GM12878 (cell line): Measurements from ENCODE around the gene F10. TPM values are rescaled to one million over a fixed set of nuclear protein-coding genes. Genes with fewer than 3 reads are reported as not detected.

Experiments used
- ATAC-seq: fragments of 200-7000 bp; cut with Tn5 transposase; 3 replicates; pipeline ENCODE4 v1.9.1; 2020; ENCODE audit warnings: mild to moderate bottlenecking, moderate library complexity
- BruUV-seq: library from RNA; stranded (reverse); fragments of 400-500 nt; replicated peaks from 2 replicates; lab custom pipeline; 2021; lab: Mats Ljungman, UMichigan
- CTCF ChIA-PET: fragments of 300-600 bp; sonication (Branson Sonifier 250); formaldehyde crosslinking; extraction: SDS; loops from one replicate; lab custom pipeline; 2021; ENCODE audit warnings: inconsistent platforms; lab: Yijun Ruan, JAX
- POLR2A ChIA-PET: fragments of 350-600 bp; formaldehyde crosslinking; extraction: SDS; loops from one replicate; lab custom pipeline; 2021; ENCODE audit warnings: inconsistent platforms; lab: Charles Lee
- RAD21 ChIA-PET: fragments of 300-600 bp; sonication (Branson Sonifier 250); formaldehyde crosslinking; loops from one replicate; lab custom pipeline; 2023; ENCODE audit warnings: antibody characterized with exemption; ENCODE audit not compliant: unreplicated experiment; lab: Charles Lee
- SMC1A ChIA-PET: fragments of 300-600 bp; sonication (Branson Sonifier 250); formaldehyde crosslinking; loops from one replicate; lab custom pipeline; 2023; ENCODE audit not compliant: unreplicated experiment, uncharacterized antibody; lab: Charles Lee
- DNase-seq: peaks from one replicate; pipeline ENCODE4 v3.0.0-alpha.2; 2011; ENCODE audit warnings: low read depth, low spot score
- FAIRE-seq: peaks from 3 replicates; lab custom pipeline; 2011; peaks lifted over from hg19 to GRCh38; lab: Jason Lieb, UNC
- H2AFZ ChIP-seq: 2 replicates; pipeline ENCODE4 v1.6.0; 2011; ENCODE audit warnings: low read depth, low read length, control low read depth; ENCODE audit not compliant: control insufficient read depth
- H3K27ac ChIP-seq: 2 replicates; pipeline ENCODE4 v1.5.1; 2011; ENCODE audit warnings: control low read depth; ENCODE audit not compliant: control insufficient read depth, insufficient read depth
- H3K27me3 ChIP-seq, 2 experiments: replicated peaks in 1 of 2; 2 replicates each; pipeline versions ENCODE4 v1.6.0 to v1.6.1; 2011; ENCODE audit warnings: low read length in 1 of 2; ENCODE audit not compliant: control insufficient read depth in 2 of 2, insufficient read depth in 2 of 2
- H3K36me3 ChIP-seq, 2 experiments: 2 replicates each; pipeline ENCODE4 v1.5.1; 2011; ENCODE audit warnings: low read length in 1 of 2; ENCODE audit not compliant: control insufficient read depth in 2 of 2, insufficient read depth in 2 of 2
- H3K4me1 ChIP-seq: 2 replicates; pipeline ENCODE4 v1.6.1; 2011; ENCODE audit warnings: mild to moderate bottlenecking, low read length, moderate library complexity, mixed read lengths; ENCODE audit not compliant: control insufficient read depth, insufficient read depth
- H3K4me2 ChIP-seq: 2 replicates; pipeline ENCODE4 v1.6.0; 2011; ENCODE audit warnings: control low read depth; ENCODE audit not compliant: control insufficient read depth, insufficient read depth
- H3K4me3 ChIP-seq: fragments of 200-600 bp; sonication (generic); 2 replicates; pipeline ENCODE4 v1.5.1; 2016
- H3K79me2 ChIP-seq: 2 replicates; pipeline ENCODE4 v1.6.0; 2011; ENCODE audit warnings: low read length; ENCODE audit not compliant: control insufficient read depth, insufficient read depth
- H3K9ac ChIP-seq: 2 replicates; pipeline ENCODE4 v1.8.0; 2011; ENCODE audit warnings: low read length, control low read depth, mixed read lengths; ENCODE audit not compliant: control insufficient read depth, insufficient read depth
- H3K9me3 ChIP-seq: replicated peaks from 3 replicates; pipeline ENCODE4 v1.5.1; 2011; ENCODE audit warnings: mild to moderate bottlenecking, low read length; ENCODE audit not compliant: control insufficient read depth, insufficient read depth
- H4K20me1 ChIP-seq: 2 replicates; pipeline ENCODE4 v1.6.0; 2011; ENCODE audit not compliant: control insufficient read depth, insufficient read depth
- ATF7 ChIP-seq: fragments of 450-650 bp; IDR thresholded peaks from 2 replicates; pipeline ENCODE4 v1.6.1; 2016; ENCODE audit warnings: low read depth, mild to moderate bottlenecking
- BACH1 ChIP-seq: fragments of 450-650 bp; IDR thresholded peaks from 2 replicates; pipeline ENCODE4 v1.6.1; 2017; ENCODE audit warnings: mild to moderate bottlenecking, borderline replicate concordance
- GATAD2B ChIP-seq: fragments of 450-650 bp; conservative IDR thresholded peaks from 2 replicates; pipeline ENCODE4 v1.6.1; 2017; ENCODE audit warnings: low read depth, mild to moderate bottlenecking, moderate library complexity
- HDAC2 ChIP-seq: fragments of 200-600 bp; sonication (generic); IDR thresholded peaks from 2 replicates; pipeline ENCODE4 v1.6.1; 2017
- HDAC6 ChIP-seq: fragments of 200-600 bp; sonication (generic); IDR thresholded peaks from one replicate; pipeline ENCODE4 v1.8.0; 2017; ENCODE audit warnings: antibody characterized with exemption; ENCODE audit not compliant: unreplicated experiment
- IKZF1 ChIP-seq: fragments of 450-650 bp; conservative IDR thresholded peaks from 2 replicates; pipeline ENCODE4 v1.6.1; 2017; ENCODE audit warnings: antibody characterized with exemption, mild to moderate bottlenecking
- MYC ChIP-seq: IDR thresholded peaks from 2 replicates; pipeline ENCODE4 v1.6.1; 2011; ENCODE audit warnings: mild to moderate bottlenecking, low read length, moderate library complexity, inconsistent platforms; ENCODE audit not compliant: insufficient read depth, insufficient replicate concordance, insufficient read length, severe bottlenecking
- NFXL1 ChIP-seq: fragments of 450-650 bp; IDR thresholded peaks from 2 replicates; pipeline ENCODE4 v1.6.1; 2017; ENCODE audit warnings: antibody characterized with exemption, mild to moderate bottlenecking, borderline replicate concordance
- NFYA ChIP-seq: IDR thresholded peaks from 2 replicates; pipeline ENCODE4 v1.6.1; 2011; ENCODE audit warnings: low read depth, mild to moderate bottlenecking, low read length, improper control_type of control experiment, borderline replicate concordance
- SIN3A ChIP-seq: IDR thresholded peaks from 2 replicates; pipeline ENCODE4 v1.6.1; 2012; ENCODE audit warnings: low read depth, low read length, improper control_type of control experiment
- SP1 ChIP-seq: IDR thresholded peaks from one replicate; pipeline ENCODE4 v1.6.1; 2011; ENCODE audit warnings: low read depth, low read length
- STAT1 ChIP-seq: fragments of 450-650 bp; conservative IDR thresholded peaks from 2 replicates; pipeline ENCODE4 v1.6.1; 2014; ENCODE audit warnings: antibody characterized with exemption, mild to moderate bottlenecking
- TARDBP ChIP-seq: IDR thresholded peaks from 2 replicates; pipeline ENCODE4 v1.6.1; 2016; ENCODE audit warnings: borderline replicate concordance
- ZZZ3 ChIP-seq: IDR thresholded peaks from 2 replicates; pipeline ENCODE4 v1.6.1; 2011; ENCODE audit warnings: low read depth; ENCODE audit not compliant: control insufficient read depth, insufficient read length
- WGBS: methylation state at CpG from one replicate; pipeline ENCODE4 v1.1.6; 2016; ENCODE audit warnings: low lambda C conversion rate; ENCODE audit not compliant: insufficient replicate concordance, insufficient coverage; ENCODE audit errors: missing lambda C conversion rate; 5-methylcytosine and 5-hydroxymethylcytosine counted together
- in situ Hi-C: fragments of 300-500 bp; cut with MboI; formaldehyde crosslinking; loops from 9 replicates; pipeline ENCODE4 v1.14.3; 2018; ENCODE audit warnings: mixed read lengths
- intact Hi-C: fragments of 100-400 bp; cut with micrococcal nuclease; formaldehyde crosslinking; loops from one replicate; pipeline ENCODE4 v1.14.2; 2022; ENCODE audit not compliant: unreplicated experiment
- polyA plus RNA-seq, 11 experiments: library from polyadenylated mRNA; depleted of rRNA in 4 of 11; unstranded in 6 of 11; stranded (reverse) in 5 of 11; fragments of >200 nt; fragmentation: Nextera tagmentation in 4 of 11; fragmentation: Illumina TruSeq in 1 of 11; extraction: Ambion mirVana in 4 of 11; extraction: Trizol in 1 of 11; gene quantifications; 1 replicate in 1 of 11; 2 replicates in 10 of 11; pipeline versions ENCODE4 v1.2.1 to v1.2.3, GENCODE V29; 2011 to 2016; ENCODE audit warnings: inconsistent platforms in 2 of 11, missing spikeins in 2 of 11, low read depth in 1 of 11
- total RNA-seq, 4 experiments: library from RNA; depleted of rRNA in 3 of 4; stranded (reverse); fragments of >200 nt in 3 of 4; fragmentation: Illumina TruSeq in 1 of 4; extraction: Trizol in 1 of 4; gene quantifications; 2 replicates each; pipeline versions ENCODE4 v1.2.1 to v1.2.3, GENCODE V29; 2013 to 2021
- TF ChIP-seq, protein P1 (sequence below): IDR thresholded peaks from 2 replicates; pipeline ENCODE4 v1.6.1; 2012; ENCODE audit warnings: improper control_type of control experiment, low read depth, low read length; ENCODE audit not compliant: insufficient replicate concordance
- TF ChIP-seq, protein P2 (sequence below): IDR thresholded peaks from 2 replicates; pipeline ENCODE4 v1.6.1; 2012; ENCODE audit warnings: low read depth, low read length, improper control_type of control experiment
- TF ChIP-seq, protein P3 (sequence below): fragments of 450-650 bp; IDR thresholded peaks from 2 replicates; pipeline ENCODE4 v1.6.1; 2016; ENCODE audit warnings: mild to moderate bottlenecking

The F10 gene
- total and polyA plus RNA-seq, 10 of the 15 experiments (the other 5 are each of a cell fraction or from before 2014, with no cell fraction given): not detected

DNA sequence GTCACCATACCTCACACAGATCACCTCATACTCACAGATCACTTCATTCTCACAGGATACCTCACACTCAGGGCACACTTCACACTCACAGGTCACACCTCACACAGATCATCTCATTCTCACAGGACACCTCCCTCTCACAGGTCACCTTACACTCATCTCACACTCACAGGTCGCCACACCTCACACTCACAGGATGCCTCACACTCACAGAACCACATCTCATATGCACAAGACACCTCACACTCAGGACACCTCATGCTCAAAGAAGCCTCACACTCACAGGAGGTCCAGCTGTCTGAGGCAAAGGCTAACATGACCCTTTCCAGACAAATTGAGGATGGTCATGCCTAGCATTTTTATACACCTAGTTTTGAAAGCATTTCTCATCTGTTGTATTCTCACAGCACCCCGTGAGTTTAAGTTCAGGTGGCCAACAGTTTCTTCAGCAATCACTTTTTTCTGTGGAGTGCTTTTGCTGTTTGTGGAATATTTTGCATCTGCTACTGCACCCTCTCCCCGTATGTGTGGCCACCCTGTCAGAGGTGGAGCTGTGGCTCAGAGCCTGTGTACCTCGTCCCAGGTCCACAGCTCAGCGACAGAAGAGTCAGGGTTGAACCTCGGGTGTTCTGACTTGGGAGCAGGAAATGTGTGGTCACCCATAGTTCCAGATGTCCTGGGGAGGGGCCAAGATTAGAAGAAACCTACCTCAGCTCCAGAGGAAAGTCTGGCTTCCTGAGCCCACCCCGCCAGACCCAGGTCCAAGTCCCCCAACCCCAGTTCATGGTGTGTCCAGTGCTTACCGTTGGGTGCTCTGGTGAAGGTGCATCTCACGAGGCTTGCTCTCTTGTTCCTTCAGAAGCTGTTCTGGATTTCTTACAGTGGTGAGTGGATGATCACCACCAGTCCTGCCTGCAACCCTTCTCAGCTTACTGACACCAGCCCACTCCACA lies 9.4 kb upstream of the F10 start:
- H4K20me1 ChIP-seq: no peaks in the 10 kb centered on the region
- H3K36me3 ChIP-seq: no peaks in the 10 kb centered on the region
- ChIA-PET CTCF (no interaction called here), POLR2A (no interaction called here), RAD21 (no interaction called here), SMC1A (no interaction called here)
- FAIRE-seq (no peak), ATAC-seq (no peak), DNase-seq (no peak)
- H3K4me3 ChIP-seq: no peak overlapping the region
- no peak overlapping the region for H3K9ac ChIP-seq
- in situ Hi-C loops (no loop called here), intact Hi-C loops (no loop called here)
- H3K4me1 ChIP-seq: no peaks in the 10 kb centered on the region
- H3K9me3 ChIP-seq: peaks cover 1% of the 10 kb centered on the region; the same call in 1 of the 3 replicates
- H3K27ac ChIP-seq: no peak overlapping the region
- 0% methylated on average over 9 of the region's 9 CpGs for WGBS
- H3K27me3 ChIP-seq: no peaks in the 10 kb centered on the region
- no TSS peak for BruUV-seq
- TF ChIP-seq STAT1 (no peak), MYC (no peak), ATF7 (no peak), IKZF1 (no peak), BACH1 (no peak), TARDBP (no peak), HDAC6 (no peak), NFXL1 (no peak), SIN3A (no peak), ZZZ3 (no peak), GATAD2B (no peak), SP1 (no peak), NFYA (no peak), HDAC2 (no peak)
- TF ChIP-seq, protein P1, sequence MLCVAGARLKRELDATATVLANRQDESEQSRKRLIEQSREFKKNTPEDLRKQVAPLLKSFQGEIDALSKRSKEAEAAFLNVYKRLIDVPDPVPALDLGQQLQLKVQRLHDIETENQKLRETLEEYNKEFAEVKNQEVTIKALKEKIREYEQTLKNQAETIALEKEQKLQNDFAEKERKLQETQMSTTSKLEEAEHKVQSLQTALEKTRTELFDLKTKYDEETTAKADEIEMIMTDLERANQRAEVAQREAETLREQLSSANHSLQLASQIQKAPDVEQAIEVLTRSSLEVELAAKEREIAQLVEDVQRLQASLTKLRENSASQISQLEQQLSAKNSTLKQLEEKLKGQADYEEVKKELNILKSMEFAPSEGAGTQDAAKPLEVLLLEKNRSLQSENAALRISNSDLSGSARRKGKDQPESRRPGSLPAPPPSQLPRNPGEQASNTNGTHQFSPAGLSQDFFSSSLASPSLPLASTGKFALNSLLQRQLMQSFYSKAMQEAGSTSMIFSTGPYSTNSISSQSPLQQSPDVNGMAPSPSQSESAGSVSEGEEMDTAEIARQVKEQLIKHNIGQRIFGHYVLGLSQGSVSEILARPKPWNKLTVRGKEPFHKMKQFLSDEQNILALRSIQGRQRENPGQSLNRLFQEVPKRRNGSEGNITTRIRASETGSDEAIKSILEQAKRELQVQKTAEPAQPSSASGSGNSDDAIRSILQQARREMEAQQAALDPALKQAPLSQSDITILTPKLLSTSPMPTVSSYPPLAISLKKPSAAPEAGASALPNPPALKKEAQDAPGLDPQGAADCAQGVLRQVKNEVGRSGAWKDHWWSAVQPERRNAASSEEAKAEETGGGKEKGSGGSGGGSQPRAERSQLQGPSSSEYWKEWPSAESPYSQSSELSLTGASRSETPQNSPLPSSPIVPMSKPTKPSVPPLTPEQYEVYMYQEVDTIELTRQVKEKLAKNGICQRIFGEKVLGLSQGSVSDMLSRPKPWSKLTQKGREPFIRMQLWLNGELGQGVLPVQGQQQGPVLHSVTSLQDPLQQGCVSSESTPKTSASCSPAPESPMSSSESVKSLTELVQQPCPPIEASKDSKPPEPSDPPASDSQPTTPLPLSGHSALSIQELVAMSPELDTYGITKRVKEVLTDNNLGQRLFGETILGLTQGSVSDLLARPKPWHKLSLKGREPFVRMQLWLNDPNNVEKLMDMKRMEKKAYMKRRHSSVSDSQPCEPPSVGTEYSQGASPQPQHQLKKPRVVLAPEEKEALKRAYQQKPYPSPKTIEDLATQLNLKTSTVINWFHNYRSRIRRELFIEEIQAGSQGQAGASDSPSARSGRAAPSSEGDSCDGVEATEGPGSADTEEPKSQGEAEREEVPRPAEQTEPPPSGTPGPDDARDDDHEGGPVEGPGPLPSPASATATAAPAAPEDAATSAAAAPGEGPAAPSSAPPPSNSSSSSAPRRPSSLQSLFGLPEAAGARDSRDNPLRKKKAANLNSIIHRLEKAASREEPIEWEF: no peak
- TF ChIP-seq, protein P2, sequence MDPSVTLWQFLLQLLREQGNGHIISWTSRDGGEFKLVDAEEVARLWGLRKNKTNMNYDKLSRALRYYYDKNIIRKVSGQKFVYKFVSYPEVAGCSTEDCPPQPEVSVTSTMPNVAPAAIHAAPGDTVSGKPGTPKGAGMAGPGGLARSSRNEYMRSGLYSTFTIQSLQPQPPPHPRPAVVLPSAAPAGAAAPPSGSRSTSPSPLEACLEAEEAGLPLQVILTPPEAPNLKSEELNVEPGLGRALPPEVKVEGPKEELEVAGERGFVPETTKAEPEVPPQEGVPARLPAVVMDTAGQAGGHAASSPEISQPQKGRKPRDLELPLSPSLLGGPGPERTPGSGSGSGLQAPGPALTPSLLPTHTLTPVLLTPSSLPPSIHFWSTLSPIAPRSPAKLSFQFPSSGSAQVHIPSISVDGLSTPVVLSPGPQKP: no peak
- TF ChIP-seq, protein P3, sequence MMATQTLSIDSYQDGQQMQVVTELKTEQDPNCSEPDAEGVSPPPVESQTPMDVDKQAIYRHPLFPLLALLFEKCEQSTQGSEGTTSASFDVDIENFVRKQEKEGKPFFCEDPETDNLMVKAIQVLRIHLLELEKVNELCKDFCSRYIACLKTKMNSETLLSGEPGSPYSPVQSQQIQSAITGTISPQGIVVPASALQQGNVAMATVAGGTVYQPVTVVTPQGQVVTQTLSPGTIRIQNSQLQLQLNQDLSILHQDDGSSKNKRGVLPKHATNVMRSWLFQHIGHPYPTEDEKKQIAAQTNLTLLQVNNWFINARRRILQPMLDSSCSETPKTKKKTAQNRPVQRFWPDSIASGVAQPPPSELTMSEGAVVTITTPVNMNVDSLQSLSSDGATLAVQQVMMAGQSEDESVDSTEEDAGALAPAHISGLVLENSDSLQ: no peak
- no peaks in the 10 kb centered on the region for H3K79me2 ChIP-seq
- H2AFZ ChIP-seq: no peak overlapping the region
- no peak overlapping the region for H3K4me2 ChIP-seq
